Kidney capillary endothelial cell (primary cell): ENCODE measurements around the gene PRELP.
"Not testable (repeated sequence)": the region's sequence is repeated elsewhere in the genome, so short reads cannot be mapped to it uniquely, and the experiment has no call there.

Source experiments
- DNase-seq: peaks from one replicate; pipeline ENCODE4 v3.0.0-alpha.2; 2018; ENCODE audit warnings: low spot score

Gene PRELP

GRCh38 chr1:203507759-203508158 is 32.2 kb downstream of the PRELP start:
- DNase-seq, result no peak

GRCh38 chr1:203508463-203509073 is 33.0 kb downstream of the PRELP start:
- DNase-seq, result no peak

GRCh38 chr1:203509135-203509534 is 33.5 kb downstream of the PRELP start:
- DNase-seq, result no peak

- DNase-seq, result no peak
These were observed 35.9 kb downstream of the PRELP start for GRCh38 chr1:203511513-203511912.

- peak; percentile 37 for DNase-seq
These were observed 36.3 kb downstream of the PRELP start for GRCh38 chr1:203511930-203512329.

- DNase-seq, result no peak
These were observed 36.9 kb downstream of the PRELP start for GRCh38 chr1:203512517-203512847.

- peak; percentile 98 for DNase-seq
These were observed 37.4 kb downstream of the PRELP start for GRCh38 chr1:203512848-203513584.

- DNase-seq, result no peak
These were observed 38.0 kb downstream of the PRELP start for GRCh38 chr1:203513585-203514031.

GRCh38 chr1:203516184-203516583 is 40.6 kb downstream of the PRELP start:
- no peak for DNase-seq

- DNase-seq, result no peak
These were observed 41.3 kb downstream of the PRELP start for GRCh38 chr1:203516906-203517305.

GRCh38 chr1:203517426-203518110 is 42.0 kb downstream of the PRELP start:
- DNase-seq, result no peak

- not testable (repeated sequence) for DNase-seq
These were observed 42.5 kb downstream of the PRELP start for GRCh38 chr1:203518139-203518538.

- DNase-seq, result no peak
These were observed 42.9 kb downstream of the PRELP start for GRCh38 chr1:203518541-203518940.

GRCh38 chr1:203519053-203519840 is 43.6 kb downstream of the PRELP start:
- no peak for DNase-seq

GRCh38 chr1:203519896-203520295 is 44.3 kb downstream of the PRELP start:
- DNase-seq, result no peak

GRCh38 chr1:203520315-203520714 is 44.7 kb downstream of the PRELP start:
- DNase-seq, result no peak

- no peak for DNase-seq
These were observed 45.6 kb downstream of the PRELP start for GRCh38 chr1:203521074-203521794.

GRCh38 chr1:203521812-203522211 is 46.2 kb downstream of the PRELP start:
- no peak for DNase-seq

GRCh38 chr1:203522237-203522636 is 46.6 kb downstream of the PRELP start:
- no peak for DNase-seq

GRCh38 chr1:203523667-203524066 is 48.1 kb downstream of the PRELP start:
- DNase-seq, result no peak

- no peak for DNase-seq
These were observed 48.5 kb downstream of the PRELP start for GRCh38 chr1:203524152-203524551.

- DNase-seq, result no peak
These were observed 49.2 kb downstream of the PRELP start for GRCh38 chr1:203524824-203525223.
